GM18505 (cell line): ENCODE results near the gene TMEM132D.
"Not testable (repeated sequence)": the region's sequence is repeated elsewhere in the genome, so short reads cannot be mapped to it uniquely, and the experiment has no call there.

Source experiments
- ATAC-seq: cut with Tn5 transposase; IDR thresholded peaks from one replicate; pipeline ENCODE4 v1.9.1; 2021; ENCODE audit not compliant: unreplicated experiment
- POLR2A ChIP-seq: IDR thresholded peaks from 4 replicates; pipeline ENCODE4 v1.6.1; 2011; ENCODE audit warnings: borderline replicate concordance; ENCODE audit not compliant: insufficient read depth, insufficient read length; ENCODE audit errors: extremely low read depth

The TMEM132D gene

DNA sequence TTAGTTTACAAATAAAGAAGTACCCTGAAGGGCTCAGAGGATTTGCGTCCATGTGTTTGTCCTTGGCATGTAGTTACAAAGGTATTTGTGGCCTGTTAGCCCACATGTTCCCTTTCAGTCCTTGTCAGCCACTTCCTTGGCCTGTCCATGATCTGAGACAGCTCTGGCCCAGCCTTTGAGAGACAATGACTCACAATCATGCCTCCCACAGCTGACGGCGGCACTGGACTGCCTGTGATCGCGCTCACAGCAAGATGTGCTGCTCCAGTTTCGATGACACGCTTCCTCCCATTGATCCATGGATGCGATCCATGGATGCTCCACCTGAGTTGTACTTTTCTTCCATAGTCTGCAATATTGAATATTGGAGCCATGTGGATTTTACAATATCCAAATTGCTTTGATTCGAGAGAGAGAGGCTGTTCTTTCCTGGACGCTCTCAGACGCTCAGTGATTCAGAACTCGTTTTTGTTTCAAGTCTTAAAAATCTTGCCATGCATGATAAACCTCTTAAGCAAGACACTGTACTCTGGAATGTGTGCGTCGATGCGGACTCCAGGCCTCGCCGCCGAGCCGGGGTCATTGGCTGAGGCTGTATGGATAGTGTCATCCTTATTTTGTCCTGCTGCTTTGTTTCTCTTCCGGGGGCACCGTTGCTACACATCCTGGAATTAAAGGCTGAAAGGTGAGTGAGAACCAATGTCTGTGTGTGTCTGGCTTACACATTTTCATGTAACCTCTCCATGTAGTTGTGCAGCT, 830.5 kb downstream of the TMEM132D start:
- no peak for ATAC-seq
- no peak for TF ChIP-seq POLR2A

DNA sequence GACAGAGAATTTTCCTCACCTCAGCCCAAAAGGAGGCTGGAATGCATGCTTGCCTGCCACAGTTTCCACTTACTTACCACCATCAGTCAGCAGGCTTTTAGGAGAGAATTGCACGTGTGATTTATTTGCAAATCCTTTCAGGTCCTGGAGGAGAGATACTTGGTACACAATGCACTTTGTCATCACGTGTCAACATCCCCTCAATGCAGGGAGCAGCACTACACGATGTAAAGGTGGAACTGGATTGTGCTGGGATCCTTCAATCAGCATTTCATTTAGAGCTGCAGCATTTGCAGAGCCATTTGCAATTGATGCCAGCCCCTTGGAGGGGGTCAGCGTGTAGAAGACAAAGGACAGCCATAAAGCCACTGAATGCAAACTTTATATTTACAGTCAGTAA, 832.5 kb downstream of the TMEM132D start:
- no peak for TF ChIP-seq POLR2A
- ATAC-seq, result no peak

DNA sequence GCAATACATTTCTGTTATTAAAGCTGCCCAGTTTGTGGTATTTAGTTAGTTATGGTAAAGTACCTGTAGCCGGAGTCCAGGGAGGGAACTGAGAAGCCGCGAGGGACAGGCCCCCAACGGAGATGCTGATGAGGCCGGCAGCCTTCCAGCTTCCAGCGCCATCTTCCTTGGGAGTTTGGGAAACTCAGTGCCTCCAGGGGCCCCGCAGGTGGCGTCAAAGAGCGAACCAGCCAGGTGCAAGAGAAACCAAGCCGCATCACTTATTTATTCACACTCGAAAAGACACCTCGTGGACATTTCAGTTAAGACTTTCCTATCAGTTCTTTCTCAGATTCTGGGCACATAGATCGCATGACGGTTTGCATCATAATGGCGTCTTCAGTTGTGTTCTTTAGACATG, 833.9 kb downstream of the TMEM132D start:
- ATAC-seq, result no peak
- no peak for TF ChIP-seq POLR2A

DNA sequence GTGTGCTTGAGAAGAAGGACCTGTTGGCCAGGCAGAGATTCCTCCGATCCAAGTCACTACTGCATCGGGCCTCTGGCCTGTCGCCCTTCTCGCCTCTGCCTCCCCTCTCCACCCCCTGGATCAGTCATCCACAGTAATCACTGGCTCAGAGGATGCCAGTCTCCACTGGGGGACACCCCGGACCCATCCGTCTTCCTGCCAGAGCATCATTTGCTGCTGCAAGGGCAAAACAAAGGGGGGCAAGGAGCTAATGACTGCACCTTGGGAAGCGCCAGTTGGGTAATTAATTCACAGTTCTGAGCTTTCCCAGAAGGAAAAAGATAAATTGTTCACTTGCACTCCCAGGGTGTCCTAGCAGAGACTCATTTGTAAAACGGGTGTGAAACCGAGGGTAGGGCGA, 835.1 kb downstream of the TMEM132D start:
- TF ChIP-seq POLR2A, result no peak
- ATAC-seq, result no peak

DNA sequence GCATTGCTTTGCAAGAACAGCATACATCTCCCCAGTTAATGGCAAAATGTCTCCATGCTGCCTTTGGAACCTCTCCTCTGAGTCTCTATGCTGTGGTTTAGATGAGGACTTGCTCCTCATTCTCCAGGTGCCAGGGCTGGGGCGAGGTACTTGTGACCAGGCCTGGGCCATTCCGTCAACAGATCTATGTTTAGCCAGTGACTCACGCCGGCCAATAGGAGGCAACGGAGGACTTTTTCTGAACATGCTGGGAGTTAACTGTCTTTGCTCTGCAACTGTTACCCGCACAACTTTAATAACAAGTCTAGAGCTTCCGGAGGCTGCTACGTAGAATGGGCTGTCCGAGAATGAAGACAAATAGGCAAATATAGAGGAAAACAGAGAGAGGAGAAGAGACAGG, 836.3 kb downstream of the TMEM132D start:
- ATAC-seq, result no peak
- no peak for TF ChIP-seq POLR2A

DNA sequence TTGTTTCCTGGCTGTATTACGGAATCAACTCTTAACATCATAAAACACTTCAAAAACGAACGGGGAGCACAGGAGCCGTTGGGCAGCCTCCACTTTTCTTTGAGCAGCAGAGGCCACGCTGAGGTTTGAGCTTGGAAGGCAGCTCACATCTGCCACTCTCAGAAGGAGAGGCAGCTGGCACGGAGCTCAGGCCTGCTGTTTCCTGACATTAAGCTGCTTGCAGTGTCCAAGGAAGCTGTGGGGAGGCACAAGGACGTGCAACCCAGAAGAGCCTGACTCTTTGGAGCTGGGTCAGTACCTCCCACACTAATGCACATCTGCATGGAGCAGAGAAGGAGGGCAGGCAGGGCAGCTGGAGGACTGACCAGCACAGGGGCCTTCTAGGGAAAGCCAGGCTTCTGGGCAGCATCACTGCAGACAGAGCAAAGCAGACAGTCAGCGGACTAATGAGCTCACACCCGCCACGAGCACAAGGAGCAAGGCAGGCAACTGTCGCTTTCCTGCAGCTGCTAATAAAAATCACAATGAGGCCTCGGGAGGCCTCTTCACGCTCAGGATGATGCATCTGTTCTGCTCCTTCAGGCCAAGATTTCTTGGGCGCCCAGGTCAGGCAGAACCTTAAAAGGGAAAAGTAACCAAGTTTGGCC, 839.5 kb downstream of the TMEM132D start:
- ATAC-seq, result no peak

DNA sequence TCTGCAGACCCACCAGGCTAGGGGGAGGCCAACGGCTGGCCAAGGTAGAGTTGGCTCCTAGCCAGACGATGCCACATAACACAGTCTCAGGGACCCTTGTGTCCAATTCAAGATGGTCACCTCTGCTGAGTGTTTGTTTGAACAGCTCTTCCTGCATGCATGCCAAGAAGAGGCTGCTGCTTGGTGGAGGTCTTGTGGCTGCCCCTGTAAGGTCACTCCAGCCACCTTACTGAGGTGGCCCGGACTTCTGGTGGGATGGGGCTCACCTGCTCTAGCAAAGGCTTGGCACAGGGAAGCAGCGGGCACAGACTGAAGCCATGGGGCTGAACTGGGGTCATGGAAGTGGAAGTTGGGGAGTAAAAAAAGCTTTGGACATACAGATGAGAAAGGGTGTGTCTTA, 840.2 kb downstream of the TMEM132D start:
- TF ChIP-seq POLR2A, result no peak
- ATAC-seq, result no peak

More for the DNA sequence above, 839.5 kb downstream of the TMEM132D start:
- no peak for TF ChIP-seq POLR2A

DNA sequence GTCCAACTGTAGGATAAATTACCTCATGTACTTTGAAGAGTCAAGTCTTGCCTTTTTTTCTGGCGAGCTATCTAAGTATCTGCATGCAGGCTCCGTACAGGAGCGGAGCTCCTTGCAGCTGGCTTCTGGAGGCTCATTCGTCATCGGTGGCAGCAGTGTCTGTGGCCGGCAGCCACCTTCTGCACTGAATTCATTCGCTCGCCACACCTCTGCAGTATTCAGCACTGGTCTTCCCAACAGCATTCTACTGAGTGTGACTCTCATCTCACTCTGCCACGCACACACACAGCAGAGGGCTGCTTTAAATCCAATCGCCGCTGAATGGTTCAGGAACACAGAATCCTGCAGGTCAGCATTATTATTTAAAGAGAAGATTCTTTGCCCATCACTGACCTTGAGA, 850.6 kb downstream of the TMEM132D start:
- no peak for TF ChIP-seq POLR2A
- no peak for ATAC-seq

DNA sequence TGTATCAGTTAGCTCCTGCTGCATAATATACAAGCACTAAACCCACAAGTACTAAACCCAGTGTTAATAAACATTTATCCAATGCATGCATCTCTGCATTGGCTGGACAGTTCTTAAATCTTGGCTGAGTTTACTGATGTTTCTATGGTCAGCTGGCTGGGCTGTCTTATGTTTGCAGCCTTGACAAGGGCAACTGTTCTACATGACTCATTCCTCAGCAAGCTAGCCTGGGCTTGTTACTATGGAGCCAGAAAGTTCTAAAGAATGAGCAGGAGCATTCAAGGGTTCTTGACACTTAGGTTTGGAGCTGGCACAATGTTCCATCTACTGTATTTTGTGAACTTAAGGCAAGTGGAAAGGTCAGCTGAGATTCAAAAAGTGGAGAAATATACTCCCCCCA, 851.5 kb downstream of the TMEM132D start:
- TF ChIP-seq POLR2A, result no peak
- ATAC-seq, result no peak

DNA sequence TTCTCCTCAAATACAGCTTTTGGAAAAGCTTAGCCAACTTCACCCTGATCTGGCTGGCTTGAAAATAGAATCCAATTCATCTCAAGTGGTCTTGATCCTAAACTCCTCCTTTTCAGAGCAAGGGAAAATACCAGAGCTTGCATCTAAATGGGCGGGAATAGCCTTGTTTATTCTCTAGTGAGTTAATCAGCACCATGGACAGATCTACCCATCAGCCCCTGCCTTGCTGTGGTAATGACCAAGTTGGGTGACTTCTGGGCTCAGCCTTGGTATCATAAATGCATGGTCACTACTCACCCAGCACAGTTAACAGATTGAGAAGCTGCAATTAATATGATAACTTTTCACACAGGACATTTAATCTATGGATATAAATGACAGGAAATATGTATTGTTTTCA, 853.9 kb downstream of the TMEM132D start:
- TF ChIP-seq POLR2A, result no peak

DNA sequence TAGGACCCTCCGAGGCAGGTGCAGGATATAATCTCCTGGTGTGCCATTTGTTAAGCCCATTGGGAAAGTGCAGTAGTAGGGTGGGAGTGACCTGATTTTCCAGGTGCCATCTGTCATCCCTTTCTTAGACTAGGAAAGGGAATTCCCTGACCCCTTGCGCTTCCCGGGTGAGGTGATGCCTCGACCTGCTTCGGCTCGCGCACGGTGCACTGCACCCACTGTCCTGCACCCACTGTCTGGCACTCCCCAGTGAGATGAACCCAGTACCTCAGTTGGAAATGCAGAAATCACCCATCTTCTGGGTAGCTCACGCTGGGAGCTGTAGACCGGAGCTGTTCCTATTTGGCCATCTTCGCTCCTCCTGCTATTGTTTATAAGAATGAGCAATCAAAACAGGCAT, 860.5 kb downstream of the TMEM132D start:
- not testable (repeated sequence) for ATAC-seq

More for the DNA sequence above, 853.9 kb downstream of the TMEM132D start:
- ATAC-seq, result no peak

DNA sequence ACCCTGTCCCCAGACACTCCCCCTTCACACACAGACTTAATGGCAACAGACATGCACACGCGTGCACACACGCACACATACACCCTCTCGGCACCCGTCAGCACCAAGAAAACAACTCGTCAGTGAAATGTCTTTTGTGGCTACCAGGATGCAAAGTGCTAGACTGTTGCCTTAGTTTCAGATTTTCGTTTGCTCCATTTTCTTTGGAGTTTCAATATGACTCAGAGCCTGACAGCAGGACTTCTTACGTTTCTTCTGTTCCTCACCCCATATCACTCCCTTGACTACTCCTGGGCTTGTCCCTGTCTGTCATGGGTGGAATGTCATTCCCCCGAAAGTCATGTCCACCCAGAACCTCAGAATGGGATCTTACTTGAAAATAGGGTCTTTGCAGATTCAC, 867.7 kb downstream of the TMEM132D start:
- no peak for TF ChIP-seq POLR2A
- no peak for ATAC-seq

DNA sequence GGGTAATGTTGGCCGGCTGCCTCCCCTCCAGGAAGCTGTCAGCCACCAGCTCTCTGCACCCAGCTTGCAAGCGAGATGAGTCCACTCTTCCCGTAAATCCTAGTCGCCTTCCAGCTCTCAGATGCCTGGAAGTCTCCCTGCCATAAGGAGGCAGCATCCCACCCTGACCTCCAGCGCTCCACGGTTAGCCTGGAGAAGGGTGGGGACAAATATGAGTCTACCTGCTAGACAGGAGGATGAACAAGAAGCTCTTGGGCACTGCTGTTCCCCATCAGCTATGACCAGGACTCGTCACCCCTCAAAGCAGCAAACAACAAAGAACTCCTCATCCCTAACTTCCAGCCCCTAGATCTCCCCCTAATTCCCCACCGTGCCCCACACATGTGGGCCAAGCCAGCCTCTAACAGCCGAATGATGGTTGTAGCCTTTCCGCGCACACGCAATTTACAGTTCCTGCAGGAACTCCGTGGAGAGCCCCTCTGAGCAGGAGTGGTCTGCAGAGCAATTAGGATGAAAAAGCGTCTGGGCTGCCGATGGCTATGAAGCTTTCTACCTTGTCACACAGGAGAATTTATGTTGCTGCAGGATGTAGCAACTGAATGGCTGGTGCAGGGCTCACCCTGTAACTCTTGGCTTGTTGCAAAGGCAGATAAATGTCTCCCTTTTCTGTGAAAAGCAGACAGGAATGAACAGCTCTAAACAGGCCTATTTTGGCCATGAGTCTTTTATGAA, 869.1 kb downstream of the TMEM132D start:
- ATAC-seq, result no peak
- TF ChIP-seq POLR2A, result no peak

DNA sequence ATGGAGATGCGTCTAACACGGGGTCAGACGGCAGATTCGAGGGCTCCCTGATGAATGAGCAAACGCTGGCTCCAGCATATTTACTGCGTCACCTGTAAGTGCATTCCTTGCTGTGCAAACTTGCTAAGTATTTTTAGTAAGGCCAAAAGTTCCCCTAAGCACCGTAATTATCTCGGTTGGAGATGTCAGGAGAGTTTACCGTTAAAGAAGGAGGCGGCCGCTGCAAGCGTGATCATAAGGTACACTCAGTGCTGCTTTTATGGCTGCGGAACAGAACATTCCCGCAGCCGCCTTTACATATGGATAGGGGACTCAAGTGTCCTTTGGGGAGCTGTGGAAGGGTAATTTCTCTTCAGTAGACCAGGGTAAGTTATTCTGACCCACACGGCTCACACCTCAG, 875.0 kb downstream of the TMEM132D start:
- no peak for ATAC-seq

More for the DNA sequence above, 875.0 kb downstream of the TMEM132D start:
- TF ChIP-seq POLR2A, result no peak
